Muscle of arm (tissue), 12 donors: Measurements from ENCODE around the gene CD200. TPM values are rescaled to one million over a fixed set of nuclear protein-coding genes. Genes with fewer than 3 reads are reported as not detected.
A peak's percentile ranks its signal among the peaks of the same experiment; 100 is the strongest.
"Not testable (repeated sequence)": the region's sequence is repeated elsewhere in the genome, so short reads cannot be mapped to it uniquely, and the experiment has no call there.

ENCODE experiments used
- DNase-seq: peaks from one replicate; pipeline ENCODE4 v3.0.0-alpha.2; 2013
- polyA plus RNA-seq, 12 donors: library from polyadenylated mRNA; unstranded; fragments of 120-200 nt; gene quantifications; one replicate each; pipeline ENCODE4 v1.2.1, GENCODE V29; 2013; ENCODE audit not compliant: insufficient read length in 12 of 12

The CD200 gene
- polyA plus RNA-seq, 12 donors, result 11.1 to 24.7 (median 14.8) TPM; not detected in 1

GRCh38 chr3:112354642-112355306 lies 21.8 kb downstream of the CD200 start:
- DNase-seq, result no peak

GRCh38 chr3:112355307-112355687 lies 22.3 kb downstream of the CD200 start:
- DNase-seq, result no peak

GRCh38 chr3:112357930-112358780 lies 25.2 kb downstream of the CD200 start:
- no peak for DNase-seq

GRCh38 chr3:112360561-112360960 lies 27.6 kb downstream of the CD200 start:
- no peak for DNase-seq

GRCh38 chr3:112362221-112362620 lies 29.3 kb downstream of the CD200 start:
- DNase-seq, result peak; percentile 79

- no peak for DNase-seq
Observed at GRCh38 chr3:112364291-112364690, 31.3 kb downstream of the CD200 start.

GRCh38 chr3:112365035-112365434 lies 32.1 kb downstream of the CD200 start:
- DNase-seq, result no peak

GRCh38 chr3:112365636-112366035 lies 32.7 kb downstream of the CD200 start:
- no peak for DNase-seq

- peak; percentile 80 for DNase-seq
Observed at GRCh38 chr3:112366522-112366921, 33.6 kb downstream of the CD200 start.

GRCh38 chr3:112371569-112371968 lies 38.6 kb downstream of the CD200 start:
- no peak for DNase-seq

GRCh38 chr3:112372396-112372795 lies 39.4 kb downstream of the CD200 start:
- no peak for DNase-seq

GRCh38 chr3:112373476-112373875 lies 40.5 kb downstream of the CD200 start:
- DNase-seq, result no peak

- DNase-seq, result no peak
Observed at GRCh38 chr3:112373924-112374323, 41.0 kb downstream of the CD200 start.

GRCh38 chr3:112374333-112374734 lies 41.4 kb downstream of the CD200 start:
- no peak for DNase-seq

GRCh38 chr3:112375117-112375516 lies 42.2 kb downstream of the CD200 start:
- DNase-seq, result no peak

- no peak for DNase-seq
Observed at GRCh38 chr3:112376241-112376911, 43.4 kb downstream of the CD200 start.

- DNase-seq, result no peak
Observed at GRCh38 chr3:112376992-112377391, 44.0 kb downstream of the CD200 start.

- DNase-seq, result no peak
Observed at GRCh38 chr3:112377568-112378071, 44.7 kb downstream of the CD200 start.

GRCh38 chr3:112378347-112378746 lies 45.4 kb downstream of the CD200 start:
- not testable (repeated sequence) for DNase-seq

- DNase-seq, result no peak
Observed at GRCh38 chr3:112379020-112379690, 46.2 kb downstream of the CD200 start.

- DNase-seq, result no peak
Observed at GRCh38 chr3:112381673-112382542, 49.0 kb downstream of the CD200 start.
